ENCODE measurements around the gene MYO1C.

MYO1C gene

GRCh38 chr17:1475321-1475854, 17.1 kb downstream of the MYO1C start:
- no peaks in the 10 kb centered on the region for H3K9me3 ChIP-seq (ENCODE audit: low read depth, low read length)
- no peak overlapping the region for H3K9ac ChIP-seq (ENCODE audit: insufficient read length)
- peaks cover 54% of the 10 kb centered on the region; the same call in 1 of the 2 replicates for H3K36me3 ChIP-seq (ENCODE audit: insufficient read depth, low read length)
- no peak for TF ChIP-seq POLR2AphosphoS5 (IDR thresholded peaks at IDR 0.05; ENCODE audit: borderline replicate concordance, low read depth, low read length)
- TF ChIP-seq EZH2 (IDR thresholded peaks at IDR 0.05) = no peak
- TF ChIP-seq FOXP2 (optimal IDR thresholded peaks at IDR 0.05; ENCODE audit: control extremely low read depth, extremely low read length, insufficient read depth) = no peak
- DNase-seq (ENCODE audit: low read depth, low spot score) = no peak
- H3K4me3 ChIP-seq = no peak overlapping the region
- H3K27ac ChIP-seq = no peak overlapping the region

DNA sequence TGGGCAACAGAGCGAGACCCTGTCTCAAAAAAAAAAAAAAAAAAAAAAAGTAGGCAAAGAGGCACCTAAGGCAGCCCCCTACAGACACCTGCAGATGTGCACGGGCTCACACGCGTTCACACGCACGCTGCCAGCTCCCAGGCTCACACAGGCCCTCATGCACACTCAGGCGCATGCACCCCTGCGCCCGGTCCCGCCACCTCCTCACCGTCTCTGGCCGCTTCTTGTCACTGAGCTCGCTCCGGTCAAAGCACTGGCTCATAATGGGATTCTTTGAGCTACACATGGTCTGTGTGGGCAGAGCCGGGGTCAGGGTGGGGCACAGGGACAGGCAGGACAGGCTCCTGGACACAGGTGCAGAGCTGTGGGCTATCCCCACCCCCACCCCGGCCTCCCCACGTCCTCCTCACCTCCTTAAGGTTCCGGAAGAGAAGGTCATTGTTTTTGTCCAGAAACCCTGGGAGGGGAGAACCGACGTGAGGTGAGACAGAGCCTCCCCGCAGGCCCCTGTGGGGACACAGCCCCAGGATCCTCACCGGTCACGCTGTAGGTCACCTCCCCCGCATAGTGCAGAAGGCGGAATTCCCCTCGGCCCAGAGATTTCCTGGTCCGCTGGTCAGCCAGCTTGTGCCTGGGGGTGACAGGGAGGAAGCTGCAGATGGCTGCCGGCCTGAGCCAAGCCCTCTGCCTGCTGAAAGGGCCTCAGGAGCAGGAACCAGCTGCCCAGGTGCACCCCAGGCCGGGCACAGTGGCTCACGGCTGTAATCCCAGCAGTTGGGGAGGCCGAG, 17.9 kb downstream of the MYO1C start:
- Histone ChIP-seq H3K9ac (ENCODE audit: insufficient read length) (no peak overlapping the region), H3K4me3 (no peak overlapping the region), H3K36me3 (ENCODE audit: insufficient read depth, low read length) (peaks cover 57% of the 10 kb centered on the region; the same call in 1 of the 2 replicates), H3K9me3 (ENCODE audit: low read depth, low read length) (no peaks in the 10 kb centered on the region), H3K27ac (no peak overlapping the region)
- TF ChIP-seq FOXP2 (optimal IDR thresholded peaks at IDR 0.05; ENCODE audit: control extremely low read depth, extremely low read length, insufficient read depth) = no peak
- no peak for DNase-seq (ENCODE audit: low read depth, low spot score)

DNA sequence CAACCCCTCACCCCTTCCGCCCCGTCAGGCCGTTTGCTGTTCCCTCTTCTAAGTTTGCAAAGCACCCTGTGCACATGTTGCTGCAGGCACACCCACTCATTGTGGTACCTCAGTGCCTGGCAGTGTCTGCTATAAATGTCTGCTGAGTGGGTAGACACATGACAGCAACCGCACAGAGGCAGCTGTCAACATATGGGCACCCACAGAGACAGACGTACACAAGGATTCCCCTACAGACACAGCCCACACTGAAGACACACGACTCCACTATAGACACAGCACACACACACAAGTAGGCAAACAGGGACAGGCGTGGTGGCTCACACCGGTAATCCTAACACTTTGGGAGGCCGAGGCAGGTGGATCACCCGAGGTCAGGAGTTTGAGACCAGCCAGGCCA, 18.6 kb downstream of the MYO1C start:
- Histone ChIP-seq H3K9ac (ENCODE audit: insufficient read length) (no peak overlapping the region), H3K4me3 (no peak overlapping the region), H3K9me3 (ENCODE audit: low read depth, low read length) (no peaks in the 10 kb centered on the region), H3K36me3 (ENCODE audit: insufficient read depth, low read length) (peaks cover 63% of the 10 kb centered on the region; the same call in 1 of the 2 replicates), H3K27ac (no peak overlapping the region)
- TF ChIP-seq POLR2AphosphoS5 (IDR thresholded peaks at IDR 0.05; ENCODE audit: borderline replicate concordance, low read depth, low read length) (no peak), FOXP2 (optimal IDR thresholded peaks at IDR 0.05; ENCODE audit: control extremely low read depth, extremely low read length, insufficient read depth) (no peak), EZH2 (IDR thresholded peaks at IDR 0.05) (no peak)
- no peak for DNase-seq (ENCODE audit: low read depth, low spot score)

GRCh38 chr17:1473170-1473569, 19.3 kb downstream of the MYO1C start:
- H3K36me3 ChIP-seq (ENCODE audit: insufficient read depth, low read length) = peaks cover 64% of the 10 kb centered on the region; the same call in 1 of the 2 replicates
- H3K9me3 ChIP-seq (ENCODE audit: low read depth, low read length) = no peaks in the 10 kb centered on the region
- no peak overlapping the region for H3K4me3 ChIP-seq
- TF ChIP-seq EZH2 (IDR thresholded peaks at IDR 0.05) = no peak
- TF ChIP-seq FOXP2 (optimal IDR thresholded peaks at IDR 0.05; ENCODE audit: control extremely low read depth, extremely low read length, insufficient read depth) = no peak
- no peak for TF ChIP-seq POLR2AphosphoS5 (IDR thresholded peaks at IDR 0.05; ENCODE audit: borderline replicate concordance, low read depth, low read length)
- H3K9ac ChIP-seq (ENCODE audit: insufficient read length) = no peak overlapping the region
- no peak overlapping the region for H3K27ac ChIP-seq
- no peak for DNase-seq (ENCODE audit: low read depth, low spot score)

GRCh38 chr17:1471911-1472821, 20.3 kb downstream of the MYO1C start:
- TF ChIP-seq FOXP2 (optimal IDR thresholded peaks at IDR 0.05; ENCODE audit: control extremely low read depth, extremely low read length, insufficient read depth) = no peak
- no peak for TF ChIP-seq POLR2AphosphoS5 (IDR thresholded peaks at IDR 0.05; ENCODE audit: borderline replicate concordance, low read depth, low read length)
- TF ChIP-seq EZH2 (IDR thresholded peaks at IDR 0.05) = no peak
- Histone ChIP-seq H3K36me3 (ENCODE audit: insufficient read depth, low read length) (peaks cover 61% of the 10 kb centered on the region; the same call in 1 of the 2 replicates), H3K27ac (no peak overlapping the region), H3K9me3 (ENCODE audit: low read depth, low read length) (no peaks in the 10 kb centered on the region), H3K9ac (ENCODE audit: insufficient read length) (no peak overlapping the region), H3K4me3 (no peak overlapping the region)
- DNase-seq (ENCODE audit: low read depth, low spot score) = no peak

DNA sequence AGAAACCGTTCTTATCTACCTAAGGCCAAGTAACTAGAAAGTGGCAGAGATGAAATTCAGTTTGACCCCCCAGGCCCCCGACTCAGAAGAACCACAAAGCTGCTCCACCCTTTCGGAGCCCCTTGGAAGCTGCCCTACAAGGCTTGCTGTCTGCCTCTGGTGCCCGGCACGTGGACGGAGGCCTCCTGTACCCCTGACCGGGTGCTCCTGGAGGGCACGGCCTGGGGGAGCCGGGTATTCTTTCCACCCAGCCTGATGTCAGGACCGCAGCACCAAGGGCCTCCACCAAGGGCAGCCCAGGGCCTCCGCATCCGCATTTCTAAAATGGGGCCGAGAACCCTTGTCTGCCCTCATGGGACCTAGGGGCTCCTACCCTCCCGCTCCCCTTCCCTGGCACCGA, 21.0 kb downstream of the MYO1C start:
- TF ChIP-seq POLR2AphosphoS5 (IDR thresholded peaks at IDR 0.05; ENCODE audit: borderline replicate concordance, low read depth, low read length) = no peak
- no peak for TF ChIP-seq EZH2 (IDR thresholded peaks at IDR 0.05)
- no peak for TF ChIP-seq FOXP2 (optimal IDR thresholded peaks at IDR 0.05; ENCODE audit: control extremely low read depth, extremely low read length, insufficient read depth)
- DNase-seq (ENCODE audit: low read depth, low spot score) = no peak
- no peak overlapping the region for H3K4me3 ChIP-seq
- no peak overlapping the region for H3K27ac ChIP-seq
- H3K9me3 ChIP-seq (ENCODE audit: low read depth, low read length) = no peaks in the 10 kb centered on the region
- peaks cover 63% of the 10 kb centered on the region; the same call in 1 of the 2 replicates for H3K36me3 ChIP-seq (ENCODE audit: insufficient read depth, low read length)
- H3K9ac ChIP-seq (ENCODE audit: insufficient read length) = no peak overlapping the region

DNA sequence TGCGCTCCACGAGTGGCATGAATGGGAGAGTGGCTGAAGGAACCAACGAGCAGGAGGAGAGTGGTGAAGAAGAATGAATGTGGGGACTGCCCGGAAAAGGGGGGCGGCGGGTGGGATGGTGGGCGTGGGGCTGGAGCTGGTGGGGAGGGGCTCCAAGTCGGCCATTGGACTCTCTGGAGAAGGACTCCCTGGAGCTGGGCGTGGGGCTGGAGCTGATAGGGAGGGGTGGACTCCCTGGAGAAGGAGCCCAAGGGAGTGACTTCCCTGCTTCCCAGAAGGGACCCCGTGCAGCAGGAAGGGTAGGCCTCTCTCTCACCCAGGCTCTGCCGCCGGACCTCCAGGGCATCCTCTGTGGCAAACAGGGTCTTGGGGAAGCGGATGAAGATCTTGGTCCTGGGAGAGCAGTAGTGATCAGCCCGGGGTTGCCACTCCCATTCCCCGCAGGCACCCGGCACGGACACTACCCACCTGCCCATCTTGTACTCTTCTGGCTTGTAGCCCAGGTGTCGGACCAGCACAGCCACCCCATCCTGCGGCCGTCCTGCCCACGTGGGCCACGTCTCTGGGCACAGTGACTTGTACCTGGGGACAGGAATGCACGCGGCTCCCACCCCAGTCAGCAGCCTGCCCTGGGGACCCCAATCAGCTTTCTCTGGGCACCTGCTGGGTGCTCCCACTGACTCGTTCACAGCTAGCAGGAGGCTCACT, 21.6 kb downstream of the MYO1C start:
- DNase-seq (ENCODE audit: low read depth, low spot score) = no peak
- Histone ChIP-seq H3K4me3 (no peak overlapping the region), H3K9me3 (ENCODE audit: low read depth, low read length) (no peaks in the 10 kb centered on the region), H3K27ac (no peak overlapping the region), H3K36me3 (ENCODE audit: insufficient read depth, low read length) (peaks cover 59% of the 10 kb centered on the region; the same call in 1 of the 2 replicates), H3K9ac (ENCODE audit: insufficient read length) (no peak overlapping the region)
- no peak for TF ChIP-seq FOXP2 (optimal IDR thresholded peaks at IDR 0.05; ENCODE audit: control extremely low read depth, extremely low read length, insufficient read depth)
- TF ChIP-seq POLR2AphosphoS5 (IDR thresholded peaks at IDR 0.05; ENCODE audit: borderline replicate concordance, low read depth, low read length) = no peak
- no peak for TF ChIP-seq EZH2 (IDR thresholded peaks at IDR 0.05)

Measured in SK-N-MC (cell line).